ENCODE results near the gene ANKK1.
A peak's percentile ranks its signal among the peaks of the same experiment; 100 is the strongest.

ANKK1 gene

GRCh38 chr11:113387605-113388211, at the start of gene ANKK1:
Gene ANKK1 (plus strand): TSS chr11:113387779. CDS start chr11:113387885, 106 bp downstream.
- peaks cover 4% of the 10 kb centered on the region; the same call in 1 of the 2 replicates for H3K27me3 ChIP-seq (replicated peaks; ENCODE audit: control insufficient read depth, insufficient read depth, low read length)
- TF ChIP-seq, protein P1, sequence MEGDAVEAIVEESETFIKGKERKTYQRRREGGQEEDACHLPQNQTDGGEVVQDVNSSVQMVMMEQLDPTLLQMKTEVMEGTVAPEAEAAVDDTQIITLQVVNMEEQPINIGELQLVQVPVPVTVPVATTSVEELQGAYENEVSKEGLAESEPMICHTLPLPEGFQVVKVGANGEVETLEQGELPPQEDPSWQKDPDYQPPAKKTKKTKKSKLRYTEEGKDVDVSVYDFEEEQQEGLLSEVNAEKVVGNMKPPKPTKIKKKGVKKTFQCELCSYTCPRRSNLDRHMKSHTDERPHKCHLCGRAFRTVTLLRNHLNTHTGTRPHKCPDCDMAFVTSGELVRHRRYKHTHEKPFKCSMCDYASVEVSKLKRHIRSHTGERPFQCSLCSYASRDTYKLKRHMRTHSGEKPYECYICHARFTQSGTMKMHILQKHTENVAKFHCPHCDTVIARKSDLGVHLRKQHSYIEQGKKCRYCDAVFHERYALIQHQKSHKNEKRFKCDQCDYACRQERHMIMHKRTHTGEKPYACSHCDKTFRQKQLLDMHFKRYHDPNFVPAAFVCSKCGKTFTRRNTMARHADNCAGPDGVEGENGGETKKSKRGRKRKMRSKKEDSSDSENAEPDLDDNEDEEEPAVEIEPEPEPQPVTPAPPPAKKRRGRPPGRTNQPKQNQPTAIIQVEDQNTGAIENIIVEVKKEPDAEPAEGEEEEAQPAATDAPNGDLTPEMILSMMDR (IDR thresholded peaks at IDR 0.05; ENCODE audit: insufficient read depth, low read length, poor library complexity, severe bottlenecking) = peak; percentile 43
- H3K36me3 ChIP-seq (ENCODE audit: control insufficient read depth, insufficient read depth, low read length) = no peaks in the 10 kb centered on the region
- DNase-seq (ENCODE audit: extremely low read depth, insufficient read length) = no peak
- no peak within 1 kb of the TSS for H3K4me3 ChIP-seq (replicated peaks; ENCODE audit: low read depth, low read length)

DNA sequence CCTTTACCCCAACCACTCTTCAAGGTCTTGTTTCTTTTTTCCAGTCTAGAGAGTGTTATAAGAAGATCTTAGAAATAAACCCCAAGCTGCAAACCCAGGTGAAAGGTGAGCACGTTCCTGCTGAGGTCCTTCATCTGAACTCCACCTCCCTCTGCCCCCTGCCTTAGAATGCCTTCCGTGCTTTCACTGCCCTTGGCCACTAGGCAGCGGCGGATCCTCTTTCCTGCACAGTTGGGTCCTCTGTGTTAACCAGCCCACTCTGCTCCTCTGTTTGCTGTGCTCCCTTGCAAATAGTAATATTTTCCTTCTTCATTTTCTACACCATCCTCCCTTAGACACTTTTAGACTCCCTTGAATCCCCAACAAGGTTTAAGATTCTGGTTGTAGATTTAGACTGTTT, 48.8 kb upstream of the ANKK1 start:
- Histone ChIP-seq H3K4me3 (replicated peaks; ENCODE audit: low read depth, low read length) (no peak overlapping the region), H3K27me3 (replicated peaks; ENCODE audit: control insufficient read depth, insufficient read depth, low read length) (no peaks in the 10 kb centered on the region), H3K36me3 (ENCODE audit: control insufficient read depth, insufficient read depth, low read length) (peaks cover 7% of the 10 kb centered on the region)
- no peak for DNase-seq (ENCODE audit: extremely low read depth, insufficient read length)
- TF ChIP-seq, protein P1 (IDR thresholded peaks at IDR 0.05; ENCODE audit: insufficient read depth, low read length, poor library complexity, severe bottlenecking) = no peak

DNA sequence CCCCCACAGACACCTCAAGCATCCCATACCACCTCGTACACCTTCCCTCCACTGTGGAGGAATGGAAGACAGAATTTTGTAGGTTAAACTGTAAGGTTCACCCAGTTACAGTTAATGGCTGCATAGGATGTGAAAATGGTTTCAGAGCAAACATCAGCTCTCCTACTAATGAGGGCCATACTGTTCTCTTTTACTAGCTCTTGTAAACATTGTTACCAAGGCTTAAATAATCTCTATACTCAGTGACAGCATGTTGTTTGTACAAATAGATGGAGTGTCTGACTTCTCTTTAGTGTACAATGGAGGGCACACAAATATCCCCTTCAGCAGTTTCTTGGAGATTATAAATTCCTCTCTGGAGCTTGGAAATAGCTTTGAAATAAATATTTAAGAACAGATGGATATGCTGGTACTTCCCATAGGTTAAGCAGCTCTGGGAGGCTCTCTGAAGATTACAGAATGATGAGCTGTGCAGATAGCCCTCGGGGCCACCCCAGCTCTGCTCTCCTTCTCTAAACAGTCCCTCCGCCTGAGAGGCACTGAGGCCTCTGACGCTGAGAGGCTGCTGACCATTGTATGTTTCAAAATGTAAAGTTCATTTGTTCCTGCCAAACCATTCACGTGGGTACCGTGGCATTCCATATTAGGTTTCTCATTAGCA, 47.5 kb upstream of the ANKK1 start:
- TF ChIP-seq, protein P1 (IDR thresholded peaks at IDR 0.05; ENCODE audit: insufficient read depth, low read length, poor library complexity, severe bottlenecking) = no peak
- DNase-seq (ENCODE audit: extremely low read depth, insufficient read length) = no peak
- H3K36me3 ChIP-seq (ENCODE audit: control insufficient read depth, insufficient read depth, low read length) = peaks cover 7% of the 10 kb centered on the region

DNA sequence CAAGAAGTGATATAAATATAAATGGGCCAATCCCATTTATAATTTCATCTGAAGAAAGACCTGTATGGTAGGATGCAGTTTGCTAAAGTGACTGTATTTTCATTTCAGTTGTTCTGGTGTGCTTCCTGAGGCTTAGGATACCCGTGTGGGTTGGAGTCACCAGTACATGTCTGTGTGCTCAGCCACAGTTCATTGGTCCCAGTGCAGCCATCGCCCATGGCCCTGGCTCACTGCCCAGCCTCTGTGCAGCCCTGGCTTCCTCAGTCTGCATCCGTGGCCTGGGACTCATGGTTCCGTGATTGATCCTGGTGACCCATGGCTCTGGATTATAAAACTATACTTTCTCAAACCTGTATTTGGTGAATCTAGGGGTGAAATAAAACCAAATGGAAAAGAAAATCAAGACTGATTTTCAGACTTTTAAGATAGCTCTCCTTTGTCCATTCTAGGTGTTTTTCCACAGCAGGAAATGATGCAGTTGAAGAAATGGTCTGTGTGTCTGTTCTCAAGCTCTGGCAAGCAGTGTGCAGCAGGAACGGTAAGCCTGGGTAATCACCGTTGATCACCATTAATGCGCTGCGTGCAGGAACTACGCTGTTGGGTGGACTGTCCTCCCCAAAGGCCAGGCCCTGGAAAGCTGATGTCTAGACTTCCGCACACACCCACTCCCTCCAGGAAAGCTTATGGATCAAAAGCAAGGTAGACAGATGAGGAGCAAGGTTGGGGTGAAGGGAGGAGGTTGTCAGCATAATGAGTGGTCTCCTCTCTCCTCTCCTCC, 46.0 kb upstream of the ANKK1 start:
- peaks cover 7% of the 10 kb centered on the region for H3K36me3 ChIP-seq (ENCODE audit: control insufficient read depth, insufficient read depth, low read length)
- no peak overlapping the region for H3K4me3 ChIP-seq (replicated peaks; ENCODE audit: low read depth, low read length)
- no peaks in the 10 kb centered on the region for H3K27me3 ChIP-seq (replicated peaks; ENCODE audit: control insufficient read depth, insufficient read depth, low read length)
- TF ChIP-seq, protein P1 (IDR thresholded peaks at IDR 0.05; ENCODE audit: insufficient read depth, low read length, poor library complexity, severe bottlenecking) = no peak
- DNase-seq (ENCODE audit: extremely low read depth, insufficient read length) = no peak

More for the DNA sequence above, 47.5 kb upstream of the ANKK1 start:
- H3K27me3 ChIP-seq (replicated peaks; ENCODE audit: control insufficient read depth, insufficient read depth, low read length) = no peaks in the 10 kb centered on the region
- no peak overlapping the region for H3K4me3 ChIP-seq (replicated peaks; ENCODE audit: low read depth, low read length)

GRCh38 chr11:113345978-113346377, 41.6 kb upstream of the ANKK1 start:
- Histone ChIP-seq H3K4me3 (replicated peaks; ENCODE audit: low read depth, low read length) (no peak overlapping the region), H3K27me3 (replicated peaks; ENCODE audit: control insufficient read depth, insufficient read depth, low read length) (no peaks in the 10 kb centered on the region), H3K36me3 (ENCODE audit: control insufficient read depth, insufficient read depth, low read length) (no peaks in the 10 kb centered on the region; the same call in none of the 2 replicates)
- no peak for DNase-seq (ENCODE audit: extremely low read depth, insufficient read length)
- TF ChIP-seq, protein P1 (IDR thresholded peaks at IDR 0.05; ENCODE audit: insufficient read depth, low read length, poor library complexity, severe bottlenecking) = no peak

Data from GM06990 (cell line).